NCI-H146 treated with DMSO at 0.1 percent for 48 hours (cell line): ENCODE results near the gene MBNL1.
"Not testable (repeated sequence)": the region's sequence is repeated elsewhere in the genome, so short reads cannot be mapped to it uniquely, and the experiment has no call there.

Source experiments
- DNase-seq: peaks from one replicate; lab custom pipeline; 2025; ENCODE audit not compliant: unreplicated experiment; lab: John Stamatoyannopoulos, UW

MBNL1 gene

DNA sequence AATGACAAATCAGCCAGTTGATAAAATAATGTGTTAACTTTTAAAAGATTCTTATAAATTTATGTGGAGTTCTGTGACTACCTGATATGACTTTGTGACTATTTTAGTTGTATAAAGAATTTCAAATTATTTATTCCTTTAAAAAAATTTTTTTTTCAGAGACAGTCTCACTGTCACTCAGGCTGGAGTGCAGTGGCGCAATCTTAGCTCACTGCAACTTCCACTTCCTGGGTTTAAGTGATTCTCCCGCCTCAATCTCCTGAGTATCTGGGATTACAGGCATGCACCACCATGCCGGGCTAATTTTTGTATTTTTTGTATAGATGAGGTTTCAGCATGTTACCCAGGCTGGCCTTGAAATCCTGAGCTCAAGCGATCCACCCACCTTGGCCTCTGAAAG, 48.5 kb downstream of the MBNL1 start:
- DNase-seq = no peak

DNA sequence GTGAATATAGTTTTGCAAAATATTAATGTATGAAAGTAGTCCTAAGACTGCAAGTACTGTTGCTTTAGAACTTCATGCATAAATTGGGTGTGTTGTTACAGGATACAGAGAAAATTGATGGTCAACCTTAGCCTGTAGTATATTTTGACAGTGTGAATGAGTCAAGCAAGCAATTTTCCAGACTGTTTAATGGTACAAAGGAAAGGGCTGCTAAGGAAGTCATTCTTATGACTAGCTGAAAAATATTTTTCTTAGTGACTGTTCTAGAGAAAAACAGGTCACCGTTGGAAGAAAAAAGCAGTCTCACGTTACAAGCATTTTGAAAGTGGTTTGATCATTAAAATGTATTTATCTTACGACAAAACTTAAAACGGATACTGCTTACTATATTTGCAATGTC, 49.2 kb downstream of the MBNL1 start:
- no peak for DNase-seq

DNA sequence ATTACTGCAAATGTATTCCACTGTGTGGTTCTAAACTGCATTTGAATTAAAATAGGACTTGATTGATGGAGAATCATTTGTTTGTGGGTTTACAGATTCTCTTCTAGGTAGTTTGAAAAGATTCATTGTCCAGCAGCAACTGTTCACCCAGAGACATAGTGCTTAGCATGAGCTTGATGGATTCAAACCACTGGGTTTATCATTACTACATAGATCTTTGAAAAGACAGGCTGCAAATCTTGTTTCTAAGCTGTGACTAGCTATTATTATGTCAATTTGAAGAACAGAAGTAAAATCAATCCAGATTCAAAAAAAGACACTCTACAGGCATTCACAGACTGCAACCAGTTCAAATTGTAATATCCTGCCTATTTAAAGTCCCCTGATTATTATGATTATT, 49.8 kb downstream of the MBNL1 start:
- no peak for DNase-seq

DNA sequence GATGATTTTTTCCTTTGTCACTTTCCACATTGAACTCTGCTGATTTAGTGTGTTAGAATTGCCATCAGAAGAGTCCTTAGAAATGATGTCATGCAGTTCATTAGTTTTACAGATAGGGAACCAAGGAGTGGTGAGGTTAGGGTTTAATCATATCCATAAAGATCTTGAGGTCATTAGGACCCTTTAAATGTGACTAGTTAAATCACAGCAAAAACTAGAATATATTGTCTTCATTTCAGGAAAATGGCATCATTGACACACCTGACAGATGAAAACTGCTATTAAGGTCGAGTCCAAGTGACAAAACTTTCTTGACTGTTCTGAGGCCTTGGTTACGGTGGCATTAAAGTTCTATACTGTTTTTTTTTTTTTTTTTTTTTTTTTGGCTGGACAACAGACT, 50.5 kb downstream of the MBNL1 start:
- DNase-seq = no peak

DNA sequence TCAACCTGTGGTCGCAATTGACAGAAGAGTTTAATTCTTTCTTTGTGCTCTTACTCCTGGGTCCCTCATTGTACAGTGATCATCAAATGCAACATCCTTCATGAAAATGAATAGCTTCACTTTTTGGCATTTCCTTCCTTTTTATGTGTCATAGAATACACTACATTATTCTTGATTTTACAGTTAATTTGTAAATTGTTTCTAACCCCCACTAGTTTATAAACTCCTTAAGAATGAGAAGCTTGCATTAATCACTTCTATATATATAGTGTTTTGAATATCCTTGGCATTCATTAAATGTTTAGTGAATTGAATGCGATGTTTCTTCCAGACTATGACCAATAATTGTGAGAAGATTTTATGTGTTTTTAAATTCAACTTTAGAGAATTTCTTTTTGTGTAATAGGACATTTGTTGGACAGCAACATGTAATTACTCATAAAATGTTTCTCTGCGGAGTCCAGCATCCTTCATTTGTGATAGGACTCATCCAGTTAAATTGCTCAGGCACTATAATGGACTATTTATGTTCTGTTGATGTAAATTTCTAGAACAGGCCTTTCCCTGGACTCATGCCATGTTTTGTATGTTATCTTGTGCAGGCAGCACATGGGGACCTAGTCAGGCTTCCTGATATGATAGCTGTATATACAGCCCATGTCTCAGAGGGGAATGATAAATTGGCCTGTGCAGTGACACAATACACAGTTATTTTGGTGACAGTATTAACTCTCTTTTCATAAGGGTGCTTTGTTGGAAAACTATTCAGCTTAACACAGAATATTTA, 51.3 kb downstream of the MBNL1 start:
- DNase-seq = no peak

DNA sequence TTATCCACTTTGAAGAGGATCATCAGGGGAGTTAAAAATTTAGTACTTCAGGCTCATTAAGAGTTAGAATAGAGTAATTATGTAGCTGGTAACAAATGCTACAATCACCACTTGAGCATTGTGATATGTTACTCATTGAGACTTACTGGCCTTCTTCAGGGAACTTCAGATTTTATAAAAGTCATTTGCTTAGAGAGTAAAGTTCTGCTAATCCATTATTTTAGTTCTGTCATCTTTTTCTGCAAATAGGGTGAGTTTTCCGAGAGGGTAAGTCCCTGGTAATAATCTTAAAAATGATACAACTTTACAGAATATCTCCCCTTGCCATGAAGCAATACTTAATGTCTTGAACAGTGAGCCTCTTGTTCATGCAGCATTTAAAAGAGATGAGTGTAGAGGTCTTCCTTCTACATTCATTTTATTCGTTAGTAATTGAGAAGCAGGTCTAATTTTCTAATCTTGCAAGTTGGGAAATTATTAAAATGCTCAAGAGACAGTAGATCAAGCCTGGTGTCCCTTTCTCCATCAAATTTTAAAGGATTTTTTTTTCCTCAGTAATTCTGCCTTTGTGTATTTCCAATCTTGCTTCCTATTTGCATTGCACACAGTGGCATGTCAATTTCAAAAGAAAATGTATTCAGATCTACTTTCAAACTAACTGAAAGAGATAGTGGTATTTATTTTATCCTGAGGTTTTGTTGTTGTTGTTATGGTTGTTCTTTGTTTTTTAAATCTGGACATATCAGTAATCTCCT, 52.6 kb downstream of the MBNL1 start:
- DNase-seq = no peak

DNA sequence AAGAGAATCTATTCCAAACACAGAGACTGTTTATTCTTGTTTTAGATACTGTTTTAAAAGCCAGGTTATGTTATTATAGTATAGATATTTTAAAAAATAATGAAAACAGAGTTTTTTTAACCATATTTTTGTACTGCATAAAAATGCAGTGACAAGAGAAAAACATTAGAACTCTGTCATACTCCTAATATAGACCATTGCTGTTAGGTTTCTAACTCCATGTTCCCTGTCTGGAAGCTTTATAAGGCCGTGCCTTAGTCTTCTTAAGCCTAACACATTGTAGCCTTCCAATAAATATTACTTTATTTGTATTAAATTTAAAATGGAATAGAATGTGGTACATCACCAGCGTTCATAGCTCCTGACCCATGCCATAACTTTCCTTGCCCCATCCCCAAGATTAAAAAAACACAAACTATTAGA, 53.2 kb downstream of the MBNL1 start:
- DNase-seq = no peak

DNA sequence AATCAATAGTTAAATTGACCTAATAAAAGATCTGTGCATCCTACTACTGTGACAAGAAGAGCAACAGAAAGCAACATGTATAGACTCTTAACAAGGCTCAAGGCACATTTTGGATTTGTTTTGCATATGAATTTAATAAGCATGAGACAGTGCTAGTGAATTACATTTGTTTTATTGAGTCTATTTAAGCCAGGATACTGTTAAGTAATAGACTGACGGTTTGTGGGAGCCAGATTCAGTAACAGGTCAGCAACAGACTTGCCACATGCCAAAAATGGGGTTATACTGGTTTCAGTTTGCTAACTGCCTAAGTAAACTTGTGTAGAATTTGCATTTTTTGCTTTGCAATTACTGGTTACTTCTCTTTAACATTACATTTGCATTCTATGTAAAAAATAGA, 54.0 kb downstream of the MBNL1 start:
- no peak for DNase-seq

DNA sequence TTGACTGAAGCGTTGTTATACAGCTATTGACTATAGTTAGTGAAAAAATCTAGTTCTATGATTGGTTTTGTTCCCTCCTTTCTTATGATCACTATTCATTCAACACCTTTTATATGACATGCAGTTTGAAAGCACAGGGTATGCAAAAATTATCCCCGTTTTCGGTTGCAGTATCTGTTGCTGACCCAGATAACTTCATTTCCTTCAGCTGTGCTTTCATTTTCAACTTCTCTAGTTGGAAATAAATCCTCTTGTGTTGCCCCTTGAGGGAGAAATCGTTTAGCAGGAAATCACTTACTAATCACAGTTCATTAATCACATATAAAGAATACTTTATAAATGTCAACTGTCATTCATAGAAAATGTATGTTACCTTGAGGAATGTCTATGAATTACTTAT, 55.1 kb downstream of the MBNL1 start:
- no peak for DNase-seq

DNA sequence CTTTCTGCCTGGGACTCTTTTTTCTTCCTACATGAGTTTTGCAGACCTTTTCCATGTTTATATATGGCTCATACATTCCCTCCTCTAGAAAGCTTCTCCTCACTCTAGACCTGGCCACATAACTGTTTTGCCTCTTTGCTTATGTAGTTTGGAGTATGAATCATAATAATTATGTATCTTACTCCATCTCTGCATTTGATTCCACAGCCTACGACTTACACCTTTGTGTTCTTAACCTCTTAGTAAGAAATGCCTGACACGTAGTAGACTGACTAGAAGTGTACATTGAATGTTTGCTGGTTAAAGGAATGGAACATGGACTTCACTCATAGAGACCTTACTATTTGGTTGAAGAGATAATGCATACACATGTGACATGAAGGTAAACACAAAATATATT, 56.4 kb downstream of the MBNL1 start:
- DNase-seq = no peak

DNA sequence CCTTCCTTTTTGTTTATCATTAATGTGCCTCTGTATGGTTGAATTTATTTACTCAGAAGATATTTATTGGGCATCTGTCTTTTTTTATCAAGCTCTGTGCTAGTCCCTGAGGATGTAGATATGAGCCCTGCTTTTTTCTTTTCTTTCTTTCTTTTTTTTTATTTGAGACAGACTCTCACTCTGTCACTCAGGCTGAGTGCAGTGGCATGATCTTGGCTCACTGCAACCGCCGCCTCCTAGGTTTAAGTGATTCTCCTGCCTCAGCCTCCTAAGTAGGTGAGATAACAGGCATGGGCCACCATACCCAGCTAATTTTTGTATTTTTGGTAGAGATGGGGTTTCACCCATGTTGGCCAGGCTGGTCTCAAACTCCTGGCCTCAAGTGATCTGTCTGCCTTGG, 58.5 kb downstream of the MBNL1 start:
- no peak for DNase-seq

DNA sequence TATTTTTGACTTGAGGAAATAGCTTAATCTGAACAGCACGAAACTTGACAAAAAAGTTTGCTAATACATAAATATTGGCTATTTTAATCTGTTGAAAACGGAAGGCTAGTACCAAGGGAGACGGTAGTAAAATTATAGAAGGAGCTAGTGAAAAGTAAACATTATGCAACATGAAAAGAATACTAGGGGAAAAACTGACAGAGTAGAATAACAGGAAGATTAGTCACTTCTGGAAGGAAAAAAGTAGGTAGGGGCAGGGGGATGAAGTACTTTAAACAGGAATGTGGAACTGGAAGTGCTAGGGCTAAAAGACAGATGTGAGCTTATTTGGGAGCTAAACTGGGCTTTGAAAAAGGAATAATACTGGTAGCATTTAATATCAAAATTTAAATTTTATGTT, 60.1 kb downstream of the MBNL1 start:
- DNase-seq = no peak

DNA sequence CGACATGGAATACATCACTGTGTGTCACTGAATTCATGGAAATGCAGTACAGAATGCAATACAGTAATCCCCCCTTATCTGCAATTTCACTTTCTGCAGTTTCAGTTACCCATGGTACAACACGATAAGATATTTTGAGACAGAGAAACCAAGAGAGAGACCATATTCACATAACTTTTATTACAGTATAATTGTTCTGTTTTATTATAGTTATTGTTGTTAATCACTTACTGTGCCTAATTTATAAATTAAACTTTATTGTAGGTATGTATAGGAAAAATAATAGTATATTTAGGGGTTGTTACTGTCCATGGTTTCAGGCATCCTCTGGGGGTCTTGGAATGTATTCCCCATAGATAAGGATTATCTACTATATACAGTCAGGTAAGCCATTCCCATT, 61.8 kb downstream of the MBNL1 start:
- no peak for DNase-seq

DNA sequence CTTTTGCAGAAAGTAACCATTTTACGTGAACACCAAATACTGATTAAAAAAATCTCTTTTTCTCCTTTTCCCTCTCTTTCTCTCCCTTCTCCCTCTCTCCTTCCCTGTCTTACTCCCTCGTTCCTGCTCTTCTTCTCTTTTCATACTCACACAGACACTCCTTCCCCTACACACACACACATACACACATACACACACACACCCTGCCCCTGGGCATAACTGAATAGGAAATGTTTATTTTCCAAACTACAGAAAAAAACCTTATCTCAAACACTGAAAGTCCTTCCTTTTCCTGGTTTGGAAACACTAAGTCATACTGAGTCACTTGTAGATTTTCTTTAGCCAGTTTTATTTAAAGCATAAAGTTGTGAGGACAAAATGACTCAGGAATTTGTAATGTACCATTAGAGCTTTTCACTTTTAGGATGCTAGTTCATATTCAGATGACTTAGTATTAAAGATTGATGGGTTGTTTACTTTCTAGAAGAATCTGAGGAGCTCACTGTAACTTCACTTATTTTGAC, 62.4 kb downstream of the MBNL1 start:
- DNase-seq = no peak

DNA sequence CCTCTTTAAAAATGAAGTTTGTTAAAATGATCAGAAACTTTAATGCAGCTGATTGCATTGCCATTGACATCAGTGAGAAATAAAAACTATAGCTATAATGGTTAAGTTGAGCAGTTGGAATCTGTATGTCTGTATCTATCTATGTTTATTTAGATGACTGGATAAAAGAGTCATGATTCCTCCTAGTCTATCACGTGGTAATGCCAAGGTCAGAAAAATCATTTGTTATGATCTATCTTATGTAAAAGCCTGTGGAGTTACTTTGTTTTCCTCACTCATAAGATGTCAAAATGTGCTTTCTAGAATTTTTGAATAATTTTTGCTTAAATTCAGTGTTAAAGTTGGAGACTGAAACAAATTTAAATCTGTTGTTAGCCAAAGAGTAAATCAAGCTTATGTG, 63.3 kb downstream of the MBNL1 start:
- no peak for DNase-seq

DNA sequence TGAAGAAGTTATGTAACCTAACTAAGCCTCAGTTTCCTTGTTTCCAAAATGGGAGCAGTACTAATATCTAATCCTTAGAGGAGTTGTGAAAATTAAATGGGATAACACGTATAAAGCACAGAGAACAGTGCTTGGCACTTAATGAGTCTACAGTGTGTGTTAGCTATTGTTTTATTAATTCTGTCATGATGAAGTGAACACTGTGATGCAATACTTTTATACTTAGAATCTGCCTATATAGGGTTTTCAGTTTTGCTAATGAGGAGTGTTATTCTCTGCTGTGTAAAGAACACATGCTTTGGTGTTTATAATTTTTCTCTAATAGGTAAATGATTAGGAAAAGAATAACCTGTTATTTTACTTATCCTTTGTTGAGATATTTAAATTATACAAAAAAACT, 65.2 kb downstream of the MBNL1 start:
- no peak for DNase-seq

DNA sequence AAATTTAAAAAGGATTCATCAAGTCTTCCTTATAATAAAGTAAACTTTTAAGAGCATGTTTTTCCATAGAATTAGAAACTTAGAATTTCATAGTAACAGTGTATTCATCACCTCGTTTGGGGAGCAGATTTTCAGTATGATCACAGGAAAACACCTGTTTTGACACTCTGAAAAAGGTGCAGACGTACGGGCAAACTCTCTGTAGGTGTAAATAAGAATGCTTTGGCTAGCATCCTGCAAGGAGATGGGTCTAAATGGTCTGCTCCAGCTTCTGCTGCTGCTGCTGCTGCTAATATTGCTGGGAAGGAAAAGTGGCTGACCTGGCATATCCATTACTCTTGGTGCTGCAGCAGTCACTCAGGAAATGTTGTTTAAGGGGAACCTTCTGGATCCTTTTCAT, 66.0 kb downstream of the MBNL1 start:
- no peak for DNase-seq

DNA sequence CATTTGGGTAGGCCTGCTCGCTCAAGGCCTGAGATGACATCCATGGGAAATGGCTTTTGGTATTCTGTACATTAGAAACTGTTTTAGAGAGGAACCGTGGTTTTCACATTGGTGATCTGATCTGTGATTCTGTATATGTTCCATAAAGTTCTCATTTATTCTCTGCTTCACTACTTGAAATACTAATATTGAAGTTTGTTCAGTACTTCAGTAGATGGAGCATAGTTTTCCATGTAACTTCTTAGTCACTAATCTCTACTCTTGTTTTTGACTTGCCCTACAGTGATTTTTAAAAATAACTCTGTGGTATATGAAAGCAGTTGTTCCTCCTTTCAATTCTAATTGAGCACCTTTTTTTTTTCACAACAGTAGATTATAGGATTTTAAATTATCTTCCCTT, 66.5 kb downstream of the MBNL1 start:
- no peak for DNase-seq

DNA sequence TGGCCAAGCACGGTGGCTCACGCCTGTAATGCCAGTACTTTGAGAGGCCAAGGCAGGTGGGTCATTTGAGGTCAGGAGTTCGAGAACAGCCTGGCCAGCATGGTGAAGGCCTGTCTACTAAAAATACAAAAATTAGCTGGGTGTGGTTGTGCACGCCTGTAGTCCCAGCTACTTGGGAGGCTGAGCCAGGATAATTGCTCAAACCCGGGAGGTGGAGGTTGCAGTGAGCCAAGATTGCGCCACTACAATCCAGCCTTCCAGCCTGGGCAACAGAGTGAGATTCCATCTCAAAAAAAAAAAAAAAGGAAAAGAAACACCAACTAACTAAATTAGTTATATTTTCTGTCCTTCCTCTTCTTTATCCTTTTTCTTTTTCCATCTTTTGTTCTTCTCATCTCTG, 68.6 kb downstream of the MBNL1 start:
- not testable (repeated sequence) for DNase-seq

DNA sequence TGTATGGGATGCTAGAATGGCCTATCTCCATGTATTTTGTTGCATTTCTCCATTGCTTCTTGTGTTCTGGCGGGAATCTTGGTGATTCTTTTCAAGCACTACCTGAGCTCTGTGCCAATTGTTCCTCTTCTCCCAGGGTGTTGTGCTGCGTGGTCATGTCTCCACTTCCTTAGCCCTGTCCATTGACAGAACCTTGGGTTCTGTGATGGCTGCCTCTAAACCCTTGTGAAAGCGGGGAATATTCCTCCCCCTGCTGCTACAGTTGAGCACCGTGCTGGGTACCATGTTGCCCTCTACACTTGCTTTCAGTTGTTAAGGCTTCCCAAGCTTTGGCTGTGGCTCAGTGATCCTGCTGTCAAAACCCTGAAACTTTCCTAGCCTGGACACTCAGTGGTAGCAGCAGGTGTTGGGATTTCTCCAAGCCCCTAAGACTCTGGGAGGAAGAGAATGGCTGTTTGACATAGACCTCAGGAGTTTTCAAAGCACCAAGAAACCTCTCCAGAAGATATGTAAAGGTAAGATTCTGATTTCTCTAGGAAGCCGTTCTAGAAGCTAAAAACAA, 69.5 kb downstream of the MBNL1 start:
- no peak for DNase-seq

DNA sequence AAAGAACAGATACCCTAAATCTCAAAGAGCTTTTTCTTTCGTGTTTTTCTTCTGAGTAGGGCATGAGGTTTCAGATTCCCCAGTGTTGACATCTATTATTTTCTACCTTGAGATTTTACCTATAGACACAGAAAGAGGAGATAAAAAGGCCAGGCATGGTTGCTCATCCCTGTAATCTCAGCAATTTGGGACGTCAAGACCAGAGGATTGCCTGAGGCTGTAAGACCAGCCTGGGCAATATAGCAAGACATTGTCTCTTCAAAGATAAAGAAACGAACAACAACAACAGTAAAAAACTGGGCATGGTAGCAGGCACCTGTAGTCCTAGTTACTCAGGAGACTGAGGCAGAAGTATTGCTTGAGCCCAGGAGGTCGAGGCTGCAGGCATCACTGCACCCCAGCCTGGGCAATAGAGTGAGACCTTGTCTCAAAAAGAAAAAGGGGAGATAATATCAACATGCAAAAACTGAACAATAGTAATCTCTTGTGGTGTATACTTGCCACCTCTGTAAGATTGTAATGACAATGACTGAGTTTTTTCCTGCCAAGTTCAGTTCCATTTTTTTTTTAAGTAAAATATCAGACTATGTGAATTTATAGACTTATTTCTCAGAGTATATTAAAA, 71.3 kb downstream of the MBNL1 start:
- DNase-seq = no peak

DNA sequence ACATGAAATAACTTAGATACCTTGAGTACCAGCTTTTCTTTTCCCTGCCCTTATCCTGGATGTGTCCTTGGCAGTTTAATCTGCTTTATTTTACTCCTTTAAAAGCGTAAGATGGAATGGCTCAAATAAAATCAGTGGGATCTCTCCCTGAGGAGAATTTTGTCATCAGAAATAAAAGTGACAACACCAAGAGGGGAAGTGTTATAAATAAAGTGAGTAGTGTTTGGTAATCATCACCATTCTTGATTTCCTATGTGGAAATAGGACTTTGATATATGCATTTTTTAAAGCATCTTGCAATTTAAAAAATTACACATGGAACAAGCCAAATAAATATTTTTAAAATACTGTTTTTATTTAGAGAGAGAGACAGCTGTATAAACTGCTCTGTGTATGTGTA, 76.5 kb downstream of the MBNL1 start:
- DNase-seq = no peak
